Raji (cell line): ENCODE data around the gene HHLA2.

Experiments used
- POLR2A ChIP-seq: IDR thresholded peaks from 2 replicates; pipeline ENCODE4 v1.6.1; 2011; ENCODE audit warnings: low read depth, low read length, control low read depth; ENCODE audit not compliant: insufficient read depth

Gene HHLA2

DNA sequence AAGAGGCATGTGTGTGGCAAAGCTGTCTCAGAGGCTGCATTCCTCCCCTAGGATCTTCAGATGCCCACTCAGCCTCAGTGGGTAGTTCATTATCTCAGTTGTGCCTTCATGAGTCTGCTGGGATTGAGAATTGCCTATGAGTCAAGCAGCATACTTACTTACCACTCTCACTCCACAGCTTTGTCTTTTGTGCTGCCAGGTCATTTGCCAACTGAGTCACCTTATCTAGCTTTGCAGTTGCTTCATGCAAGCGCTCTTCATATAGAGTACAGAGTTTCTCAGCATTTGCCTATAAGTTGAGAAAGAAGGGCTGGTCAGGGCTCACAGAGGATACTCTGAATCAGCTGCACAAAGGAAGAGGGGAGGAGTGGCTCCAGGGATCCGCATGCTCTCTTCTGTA is 124.6 kb downstream of the HHLA2 start:
- no peak for TF ChIP-seq POLR2A
